Tibial artery (tissue), 4 donors: ENCODE results near the gene MATCAP1.

Source experiments
- DNase-seq, 2 donors: peaks; one replicate each; pipeline ENCODE4 v3.0.0-alpha.2; 2019
- H3K27ac ChIP-seq, 2 donors: fragments of 200-600 bp; sonication (generic) in 1 of 2; 1 replicate in 1 of 2; 2 replicates in 1 of 2; pipeline ENCODE4 v1.5.1; 2018 to 2019; ENCODE audit warnings: mild to moderate bottlenecking in 1 of 2
- H3K27me3 ChIP-seq, 2 donors: fragments of 200-600 bp; sonication (generic) in 1 of 2; one replicate each; pipeline versions ENCODE4 v1.5.1 to v1.6.0; 2016 to 2019
- H3K36me3 ChIP-seq, 3 donors: fragments of 200-600 bp; sonication (generic) in 2 of 3; one replicate each; pipeline ENCODE4 v1.5.1; 2016 to 2019; ENCODE audit warnings: mild to moderate bottlenecking in 2 of 3
- H3K4me1 ChIP-seq, 4 donors: fragments of 200-600 bp; sonication (generic) in 2 of 4; 1 replicate in 3 of 4; 2 replicates in 1 of 4; pipeline ENCODE4 v1.5.1; 2016 to 2019
- H3K4me3 ChIP-seq, 2 donors: fragments of 200-600 bp; sonication (generic) in 1 of 2; 1 replicate in 1 of 2; 2 replicates in 1 of 2; pipeline ENCODE4 v1.5.1; 2018 to 2019; ENCODE audit warnings: mild to moderate bottlenecking in 2 of 2
- H3K9me3 ChIP-seq, 3 donors: fragments of 200-600 bp; sonication (generic) in 1 of 3; one replicate each; pipeline ENCODE4 v1.5.1; 2016 to 2019
- CTCF ChIP-seq, 2 experiments: fragments of 200-600 bp in 1 of 2; fragments of 450-650 bp in 1 of 2; IDR thresholded peaks; one replicate each; pipeline ENCODE4 v1.5.1; 2017 to 2019; ENCODE audit warnings: antibody characterized with exemption in 2 of 2, mild to moderate bottlenecking in 1 of 2, moderate library complexity in 1 of 2
- intact Hi-C: fragments of 100-400 bp; cut with DNase I; formaldehyde crosslinking; loops from one replicate; pipeline ENCODE4 v1.15.0; 2023; ENCODE audit warnings: low total_unique reads

Gene MATCAP1

GRCh38 chr16:67173323-67173722 lies 10.4 kb downstream of the MATCAP1 start:
- no peaks in the 10 kb centered on the region for H3K9me3 ChIP-seq
- H3K27me3 ChIP-seq = no peaks in the 10 kb centered on the region
- no peak for DNase-seq
- H3K36me3 ChIP-seq = peaks cover 0 to 12% (median 6%) of the 10 kb centered on the region in 3 donors
- intact Hi-C loops = no loop called here
- H3K4me3 ChIP-seq = peak overlapping the region; percentile 54 to 65
- H3K4me1 ChIP-seq = peaks cover 7 to 69% (median 59%) of the 10 kb centered on the region in 4 donors
- peak overlapping the region; percentile 92 to 96 for H3K27ac ChIP-seq
- no peak for TF ChIP-seq CTCF (IDR thresholded peaks at IDR 0.05)

- Histone ChIP-seq H3K27ac (peak overlapping the region; percentile 92 to 96), H3K27me3 (peaks cover 0 to 1% of the 10 kb centered on the region in 2 donors), H3K36me3 (peaks cover 0 to 6% (median 5%) of the 10 kb centered on the region in 3 donors), H3K9me3 (no peaks in the 10 kb centered on the region), H3K4me1 (peaks cover 7 to 59% (median 52%) of the 10 kb centered on the region in 4 donors), H3K4me3 (peak overlapping the region; percentile 49 to 59)
- DNase-seq = no peak
- no peak for TF ChIP-seq CTCF (IDR thresholded peaks at IDR 0.05)
- intact Hi-C loops = no loop called here
Observed at GRCh38 chr16:67170949-67171649, 12.7 kb downstream of the MATCAP1 start.

DNA sequence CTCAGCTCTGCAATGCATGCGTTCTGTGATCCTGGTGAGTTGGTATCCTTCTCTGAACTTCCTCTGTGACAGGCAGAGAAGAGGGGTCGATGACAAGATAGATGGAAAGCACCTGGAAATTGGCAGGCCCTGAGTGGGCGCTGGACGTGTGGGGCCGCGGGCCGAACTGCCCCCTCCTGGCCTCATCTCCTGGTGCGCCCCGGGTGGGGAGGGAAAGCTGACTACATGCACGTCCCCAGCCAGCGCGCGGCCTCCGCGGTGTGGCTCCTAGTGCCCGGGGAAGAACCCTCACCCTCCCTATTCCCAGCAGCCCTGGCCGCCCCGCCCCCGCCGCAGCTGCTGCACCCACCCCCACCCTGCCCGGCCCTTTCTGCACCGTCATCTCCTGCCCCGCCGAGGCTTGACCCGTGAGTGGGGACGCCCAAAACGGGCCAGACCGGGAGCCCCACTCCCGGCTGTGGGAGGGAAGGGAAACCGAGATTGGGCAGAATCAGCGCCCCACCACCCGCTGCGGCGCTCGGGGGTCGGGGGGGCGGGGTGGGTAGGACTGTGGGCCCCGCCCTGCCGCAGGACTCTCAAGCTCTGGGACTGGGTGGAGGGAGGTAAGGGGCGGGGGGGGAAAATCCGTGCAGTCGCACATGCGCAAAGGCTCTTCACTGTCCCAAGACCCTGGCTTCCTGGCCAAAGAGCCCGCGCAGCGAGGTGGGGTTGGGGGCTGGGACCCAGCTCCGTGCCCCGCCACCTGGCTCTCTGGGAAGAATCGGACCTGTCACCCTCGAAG lies 13.4 kb downstream of the MATCAP1 start, which contains the start of gene NOL3:
NOL3 (plus strand) TSS at position 371 of the 781 bp plus-strand sequence.
- intact Hi-C loops = no loop called here
- TF ChIP-seq CTCF (IDR thresholded peaks at IDR 0.05) = peak in 1 of 2 experiments; percentile 35
- Histone ChIP-seq H3K4me3 (peak within 1 kb of the TSS; percentile 49 to 59), H3K27ac (peak within 1 kb of the TSS; percentile 92 to 96), H3K36me3 (peaks cover 0 to 5% (median 3%) of the 10 kb centered on the region in 3 donors), H3K4me1 (peaks cover 7 to 65% (median 58%) of the 10 kb centered on the region in 4 donors), H3K9me3 (no peaks in the 10 kb centered on the region), H3K27me3 (peaks cover 0 to 9% of the 10 kb centered on the region in 2 donors)
- DNase-seq = peak; percentile 89 to 96

DNA sequence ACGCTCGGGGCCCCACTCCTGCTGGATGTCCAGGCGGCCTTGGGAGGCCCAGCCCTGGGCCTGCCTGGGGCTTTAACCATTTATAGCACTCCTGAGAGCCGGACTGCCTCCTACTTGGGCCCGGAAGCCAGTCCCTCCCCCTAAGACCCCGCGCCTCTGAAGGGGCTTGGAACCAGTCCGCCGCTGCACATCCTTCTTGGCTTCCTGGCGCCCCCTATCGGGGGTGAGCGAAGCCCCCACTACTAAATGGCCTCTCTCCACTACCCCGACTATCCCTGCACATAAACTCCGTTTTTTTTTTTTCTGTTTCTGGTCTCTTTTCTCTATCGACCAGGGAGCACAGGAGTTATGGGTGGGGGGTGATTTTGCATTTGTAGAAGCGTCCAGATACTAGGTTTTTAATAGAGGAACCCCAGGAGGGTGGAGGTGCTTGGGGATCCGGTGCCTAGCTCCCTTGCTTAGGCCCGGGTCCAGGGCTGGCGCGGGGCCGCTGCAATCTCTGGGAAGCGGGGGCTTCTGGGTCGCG lies 14.1 kb downstream of the MATCAP1 start:
- H3K9me3 ChIP-seq = no peaks in the 10 kb centered on the region
- peak overlapping the region; percentile 92 to 96 for H3K27ac ChIP-seq
- no peaks in the 10 kb centered on the region for H3K36me3 ChIP-seq
- H3K4me3 ChIP-seq = peak overlapping the region; percentile 49 to 59
- TF ChIP-seq CTCF (IDR thresholded peaks at IDR 0.05) = peak in 1 of 2 experiments; percentile 42
- peaks cover 7 to 65% (median 58%) of the 10 kb centered on the region in 4 donors for H3K4me1 ChIP-seq
- intact Hi-C loops = no loop called here
- DNase-seq = no peak
- peaks cover 0 to 15% of the 10 kb centered on the region in 2 donors for H3K27me3 ChIP-seq

GRCh38 chr16:67169011-67169451 lies 14.7 kb downstream of the MATCAP1 start:
- Histone ChIP-seq H3K4me3 (no peak overlapping the region), H3K36me3 (no peaks in the 10 kb centered on the region), H3K27ac (peak overlapping the region; percentile 92 to 96), H3K27me3 (peaks cover 0 to 22% of the 10 kb centered on the region in 2 donors), H3K9me3 (no peaks in the 10 kb centered on the region), H3K4me1 (peaks cover 0 to 68% (median 59%) of the 10 kb centered on the region in 4 donors)
- intact Hi-C loops = no loop called here
- TF ChIP-seq CTCF (IDR thresholded peaks at IDR 0.05) = no peak
- DNase-seq = no peak
